ENCODE results near the gene APH1B.
"Not testable (repeated sequence)": the region's sequence is repeated elsewhere in the genome, so short reads cannot be mapped to it uniquely, and the experiment has no call there.

The APH1B gene

DNA sequence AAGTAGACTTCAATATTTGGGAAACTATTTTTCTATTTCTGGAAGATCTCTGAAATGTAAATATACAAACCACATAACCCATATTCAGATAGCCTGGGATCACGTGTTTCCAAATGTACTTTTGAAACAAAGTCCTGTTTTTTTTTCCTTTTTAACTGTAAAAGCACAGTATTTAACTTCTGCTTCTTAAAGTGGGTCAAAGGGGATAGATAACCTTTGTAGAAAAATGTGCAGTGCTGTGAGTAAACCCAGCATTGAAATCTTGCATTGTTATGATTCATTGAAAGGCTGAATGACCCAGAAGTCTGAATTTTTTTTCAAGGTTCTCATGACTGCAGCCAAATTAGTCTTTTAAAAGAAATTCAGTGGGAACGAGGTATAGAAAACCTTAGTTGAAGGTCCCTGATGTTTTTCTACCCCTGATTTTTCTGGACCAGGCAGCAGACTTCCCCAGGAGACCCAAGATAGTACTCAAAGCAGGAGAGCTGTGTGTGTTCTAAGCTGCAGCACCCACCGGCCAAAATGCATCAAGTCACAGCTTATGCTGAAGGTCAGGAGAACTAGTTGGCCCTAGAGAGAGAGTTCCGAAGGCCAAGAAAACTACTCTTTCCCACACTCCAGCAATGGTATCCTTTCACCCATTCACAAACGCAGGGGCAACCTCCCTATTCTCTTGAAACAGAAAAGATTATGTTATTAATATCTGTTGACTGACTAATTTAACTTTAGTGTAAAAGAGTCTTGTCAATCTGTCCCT is 43.6 kb upstream of the APH1B start:
- no peak for DNase-seq (ENCODE audit: insufficient read length, low spot score)
- no peak for FAIRE-seq
- TF ChIP-seq, protein P1, sequence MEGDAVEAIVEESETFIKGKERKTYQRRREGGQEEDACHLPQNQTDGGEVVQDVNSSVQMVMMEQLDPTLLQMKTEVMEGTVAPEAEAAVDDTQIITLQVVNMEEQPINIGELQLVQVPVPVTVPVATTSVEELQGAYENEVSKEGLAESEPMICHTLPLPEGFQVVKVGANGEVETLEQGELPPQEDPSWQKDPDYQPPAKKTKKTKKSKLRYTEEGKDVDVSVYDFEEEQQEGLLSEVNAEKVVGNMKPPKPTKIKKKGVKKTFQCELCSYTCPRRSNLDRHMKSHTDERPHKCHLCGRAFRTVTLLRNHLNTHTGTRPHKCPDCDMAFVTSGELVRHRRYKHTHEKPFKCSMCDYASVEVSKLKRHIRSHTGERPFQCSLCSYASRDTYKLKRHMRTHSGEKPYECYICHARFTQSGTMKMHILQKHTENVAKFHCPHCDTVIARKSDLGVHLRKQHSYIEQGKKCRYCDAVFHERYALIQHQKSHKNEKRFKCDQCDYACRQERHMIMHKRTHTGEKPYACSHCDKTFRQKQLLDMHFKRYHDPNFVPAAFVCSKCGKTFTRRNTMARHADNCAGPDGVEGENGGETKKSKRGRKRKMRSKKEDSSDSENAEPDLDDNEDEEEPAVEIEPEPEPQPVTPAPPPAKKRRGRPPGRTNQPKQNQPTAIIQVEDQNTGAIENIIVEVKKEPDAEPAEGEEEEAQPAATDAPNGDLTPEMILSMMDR (IDR thresholded peaks at IDR 0.05; ENCODE audit: insufficient read depth, missing control alignments) = no peak

DNA sequence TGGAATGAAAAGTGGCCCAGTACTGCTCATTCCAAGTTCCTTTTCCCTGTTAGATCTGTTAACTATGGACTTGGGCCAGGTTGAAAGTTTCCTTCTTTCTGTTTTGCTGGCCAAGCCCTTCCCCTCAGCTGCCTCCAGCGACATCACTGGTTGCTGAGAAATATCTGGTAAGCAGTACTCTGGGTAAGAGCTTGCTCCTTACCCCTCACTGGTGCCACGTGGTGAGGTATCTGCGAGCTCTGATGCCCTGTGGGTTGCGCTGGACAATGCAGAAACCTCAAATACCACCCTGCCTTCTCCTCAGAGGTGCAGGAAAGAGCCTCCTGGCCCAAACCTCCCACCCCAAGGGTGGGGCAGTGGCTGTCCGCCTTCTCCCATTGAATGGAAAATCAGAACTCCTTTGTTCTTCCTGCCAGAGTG is 42.9 kb upstream of the APH1B start:
- DNase-seq (ENCODE audit: insufficient read length, low spot score) = no peak

DNA sequence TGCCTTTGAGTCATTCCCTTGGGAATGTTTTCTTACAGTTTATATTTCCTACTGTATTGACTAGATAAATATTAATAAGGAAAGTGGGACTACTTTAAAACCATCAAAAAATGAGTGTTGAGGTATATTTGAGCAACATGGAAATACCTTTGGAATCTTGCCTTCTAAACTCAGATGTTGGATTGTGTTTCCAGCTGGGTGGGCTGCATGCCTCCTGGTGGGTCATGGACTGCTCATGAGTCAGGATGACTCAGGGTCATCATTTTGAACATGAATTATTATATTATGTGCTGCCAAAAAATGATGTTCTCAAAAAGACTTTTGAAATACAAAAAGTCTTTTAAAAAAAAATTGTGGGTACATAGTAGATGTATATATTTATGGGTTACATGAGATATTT is 41.1 kb upstream of the APH1B start:
- FAIRE-seq (no peak), DNase-seq (ENCODE audit: insufficient read length, low spot score) (no peak)
- TF ChIP-seq, protein P1 (IDR thresholded peaks at IDR 0.05; ENCODE audit: insufficient read depth, missing control alignments) = no peak

More for the DNA sequence above, 42.9 kb upstream of the APH1B start:
- TF ChIP-seq, protein P1 (IDR thresholded peaks at IDR 0.05; ENCODE audit: insufficient read depth, missing control alignments) = no peak
- no peak for FAIRE-seq

DNA sequence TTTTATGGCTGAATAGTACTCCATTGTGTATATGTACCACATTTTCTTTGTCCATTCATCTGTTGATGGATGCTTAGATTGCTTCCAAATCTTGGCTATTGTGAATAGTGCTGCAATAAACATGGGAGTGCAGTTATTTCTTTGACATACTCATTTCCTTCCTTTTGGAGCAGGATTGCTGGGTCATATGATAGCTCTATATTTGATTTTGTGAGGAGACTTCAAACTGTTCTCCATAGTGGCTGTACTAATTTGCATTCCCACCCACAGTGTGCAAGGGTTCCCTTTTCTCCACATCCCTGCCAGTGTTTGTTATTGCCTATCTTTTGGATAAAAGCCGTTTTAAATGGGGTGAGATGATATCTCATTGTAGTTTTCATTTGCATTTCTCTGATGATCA is 40.3 kb upstream of the APH1B start:
- DNase-seq (ENCODE audit: insufficient read length, low spot score); FAIRE-seq: not testable (repeated sequence)

DNA sequence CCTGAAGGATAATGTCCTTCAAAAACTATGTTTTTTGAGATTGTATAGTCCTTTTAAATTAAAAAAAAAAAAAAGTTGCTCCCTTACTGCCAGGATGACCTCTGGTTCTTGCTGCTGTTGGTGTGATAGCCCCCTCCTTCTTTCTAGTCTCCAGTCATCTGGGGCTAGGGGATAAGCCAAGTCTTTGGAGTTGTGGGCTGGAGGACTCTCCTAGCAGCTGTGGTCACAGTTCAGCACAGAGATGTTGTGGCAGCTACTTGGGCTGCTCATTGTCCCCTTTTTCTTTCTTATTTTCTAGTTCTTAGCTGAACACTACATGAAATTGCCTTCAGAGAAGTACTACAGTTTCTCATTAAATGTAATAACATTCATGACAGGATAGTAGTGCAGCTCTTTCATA is 39.2 kb upstream of the APH1B start:
- DNase-seq (ENCODE audit: insufficient read length, low spot score) (no peak), FAIRE-seq (no peak)
- TF ChIP-seq, protein P1 (IDR thresholded peaks at IDR 0.05; ENCODE audit: insufficient read depth, missing control alignments) = no peak

DNA sequence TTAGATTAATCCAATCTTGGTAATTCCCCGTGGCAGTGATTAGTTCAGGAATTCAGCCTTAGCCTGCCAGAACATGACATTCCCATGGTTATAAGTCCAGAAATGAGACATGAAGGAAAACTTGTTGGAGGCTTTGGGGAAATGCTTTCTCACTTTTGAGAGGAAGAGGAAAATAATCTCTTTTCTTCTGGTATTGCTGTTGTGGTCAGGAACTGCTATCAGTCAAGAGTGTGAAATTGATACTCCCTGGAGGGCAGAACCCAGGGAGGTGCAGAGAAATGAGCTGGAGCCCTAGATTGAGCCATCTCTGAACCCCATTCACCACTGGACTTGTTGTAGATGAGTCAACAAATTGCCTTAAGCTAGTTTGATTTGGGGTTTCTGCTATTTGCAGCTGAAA is 38.6 kb upstream of the APH1B start:
- FAIRE-seq (no peak), DNase-seq (ENCODE audit: insufficient read length, low spot score) (no peak)
- TF ChIP-seq, protein P1 (IDR thresholded peaks at IDR 0.05; ENCODE audit: insufficient read depth, missing control alignments) = no peak

DNA sequence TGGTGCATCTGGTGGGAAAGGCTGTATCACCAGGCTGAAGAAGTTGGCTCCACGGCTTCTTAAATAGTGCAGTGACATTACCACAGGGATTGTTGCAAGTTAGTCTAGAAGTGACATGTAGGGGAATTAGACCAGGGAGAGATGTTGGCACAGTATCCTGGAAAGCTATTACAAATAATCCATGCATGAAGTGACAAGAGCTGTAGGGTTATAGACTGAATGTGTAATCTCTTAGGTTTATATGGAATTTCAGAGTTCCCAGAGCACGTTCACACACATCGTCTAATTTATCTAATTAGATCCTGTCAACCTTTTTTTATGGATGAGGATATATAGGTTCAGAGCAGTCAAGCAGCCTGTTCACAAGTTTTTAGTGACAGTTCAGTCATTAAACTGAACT is 37.3 kb upstream of the APH1B start:
- TF ChIP-seq, protein P1 (IDR thresholded peaks at IDR 0.05; ENCODE audit: insufficient read depth, missing control alignments) = no peak
- no peak for FAIRE-seq
- no peak for DNase-seq (ENCODE audit: insufficient read length, low spot score)

All from D721Med (cell line).